Testis (tissue), 3 donors: Measurements from ENCODE around the gene ZNF281. TPM values are rescaled to one million over a fixed set of nuclear protein-coding genes. Genes with fewer than 3 reads are reported as not detected.

Experiments
- DNase-seq: peaks from one replicate; pipeline ENCODE4 v3.0.0-alpha.2; 2019
- H3K27ac ChIP-seq, 2 donors: fragments of 200-600 bp; sonication (generic); one replicate each; pipeline ENCODE4 v1.5.1; 2019
- H3K27me3 ChIP-seq: fragments of 200-600 bp; sonication (generic); one replicate; pipeline ENCODE4 v1.5.1; 2019
- H3K36me3 ChIP-seq: fragments of 200-600 bp; sonication (generic); one replicate; pipeline ENCODE4 v1.5.1; 2017; ENCODE audit warnings: low read depth; ENCODE audit errors: missing control alignments
- H3K4me1 ChIP-seq: fragments of 200-600 bp; sonication (generic); one replicate; pipeline ENCODE4 v1.5.1; 2019
- H3K4me3 ChIP-seq, 2 donors: fragments of 200-600 bp; sonication (generic); one replicate each; pipeline ENCODE4 v1.5.1; 2017 to 2019
- H3K9me3 ChIP-seq: fragments of 200-600 bp; sonication (generic); one replicate; pipeline ENCODE4 v1.5.1; 2017
- CTCF ChIP-seq, 3 experiments: fragments of 450-650 bp in 2 of 3; fragments of 200-600 bp in 1 of 3; sonication (generic) in 1 of 3; IDR thresholded peaks; one replicate each; pipeline ENCODE4 v1.5.1; 2016 to 2019; ENCODE audit warnings: antibody characterized with exemption in 3 of 3, mild to moderate bottlenecking in 2 of 3, moderate library complexity in 1 of 3
- POLR2A ChIP-seq: fragments of 450-650 bp; IDR thresholded peaks from one replicate; pipeline ENCODE4 v1.6.1; 2017; ENCODE audit warnings: antibody characterized with exemption, mild to moderate bottlenecking, moderate library complexity
- WGBS, 2 donors: methylation state at CpG; one replicate each; pipeline ENCODE4 v1.1.5; 2018; 5-methylcytosine and 5-hydroxymethylcytosine counted together
- intact Hi-C: fragments of 100-400 bp; cut with DNase I; formaldehyde crosslinking; loops from one replicate; pipeline ENCODE4 v1.15.1; 2023; ENCODE audit warnings: low total_unique reads
- polyA plus RNA-seq: library from polyadenylated mRNA; stranded (reverse); fragments of 350-450 nt; fragmentation: Illumina TruSeq; extraction: RNeasy Lipid Tissue Mini Kit (QIAGEN cat#74804); gene quantifications from one replicate; pipeline ENCODE4 v1.2.3, GENCODE V29; 2014; ENCODE audit warnings: low read depth, low replicate concordance; ENCODE audit not compliant: insufficient read depth
- total RNA-seq, 2 donors: library from RNA; depleted of rRNA; stranded (reverse); fragments of >200 nt; gene quantifications; one replicate each; pipeline ENCODE4 v1.2.3, GENCODE V29; 2016

Gene ZNF281
- total and polyA plus RNA-seq, 3 donors from 2014 or later: 17.5 to 21.7 (median 18.0) TPM

- no peak for DNase-seq
- no peak for TF ChIP-seq CTCF (IDR thresholded peaks at IDR 0.05)
- no peak overlapping the region for H3K4me3 ChIP-seq
Measured at GRCh38 chr1:200437556-200438203, 27.8 kb upstream of the ZNF281 start.

GRCh38 chr1:200437088-200437487 lies 27.3 kb upstream of the ZNF281 start:
- no peak overlapping the region for H3K27ac ChIP-seq
- H3K4me3 ChIP-seq: no peak overlapping the region
- no peaks in the 10 kb centered on the region for H3K36me3 ChIP-seq
- H3K4me1 ChIP-seq: no peaks in the 10 kb centered on the region
- H3K9me3 ChIP-seq: no peaks in the 10 kb centered on the region
- intact Hi-C loops: no loop called here
- no peak for TF ChIP-seq POLR2A
- TF ChIP-seq CTCF (IDR thresholded peaks at IDR 0.05): no peak
- no peak for DNase-seq
- no peaks in the 10 kb centered on the region for H3K27me3 ChIP-seq

More at GRCh38 chr1:200437556-200438203, 27.8 kb upstream of the ZNF281 start:
- H3K36me3 ChIP-seq: no peaks in the 10 kb centered on the region
- no peaks in the 10 kb centered on the region for H3K9me3 ChIP-seq
- intact Hi-C loops: no loop called here
- H3K4me1 ChIP-seq: no peaks in the 10 kb centered on the region
- H3K27me3 ChIP-seq: no peaks in the 10 kb centered on the region
- no peak overlapping the region for H3K27ac ChIP-seq
- WGBS, 2 donors: 50 to 58% methylated on average over 5 of the region's 5 CpGs

GRCh38 chr1:200436436-200436835 lies 26.6 kb upstream of the ZNF281 start:
- no peaks in the 10 kb centered on the region for H3K9me3 ChIP-seq
- no peaks in the 10 kb centered on the region for H3K36me3 ChIP-seq
- intact Hi-C loops: no loop called here

GRCh38 chr1:200435200-200435780 lies 25.5 kb upstream of the ZNF281 start:
- intact Hi-C loops: no loop called here
- no peak overlapping the region for H3K4me3 ChIP-seq
- TF ChIP-seq POLR2A (no peak), CTCF (IDR thresholded peaks at IDR 0.05) (no peak)
- no peaks in the 10 kb centered on the region for H3K27me3 ChIP-seq
- no peak for DNase-seq
- H3K9me3 ChIP-seq: no peaks in the 10 kb centered on the region
- no peak overlapping the region for H3K27ac ChIP-seq
- no peaks in the 10 kb centered on the region for H3K36me3 ChIP-seq
- no peaks in the 10 kb centered on the region for H3K4me1 ChIP-seq
- WGBS, 2 donors: 77 to 89% methylated on average over 8 of the region's 8 CpGs

More at GRCh38 chr1:200436436-200436835, 26.6 kb upstream of the ZNF281 start:
- no peak for DNase-seq
- Histone ChIP-seq H3K27me3 (no peaks in the 10 kb centered on the region), H3K4me3 (no peak overlapping the region), H3K27ac (no peak overlapping the region), H3K4me1 (no peaks in the 10 kb centered on the region)
- no peak for TF ChIP-seq CTCF (IDR thresholded peaks at IDR 0.05)
- no peak for TF ChIP-seq POLR2A

- H3K4me3 ChIP-seq: no peak overlapping the region
- no peaks in the 10 kb centered on the region for H3K36me3 ChIP-seq
- no peaks in the 10 kb centered on the region for H3K9me3 ChIP-seq
- H3K4me1 ChIP-seq: peaks cover 5% of the 10 kb centered on the region
- intact Hi-C loops: no loop called here
- TF ChIP-seq CTCF (IDR thresholded peaks at IDR 0.05) (no peak), POLR2A (no peak)
- H3K27me3 ChIP-seq: no peaks in the 10 kb centered on the region
- no peak for DNase-seq
- H3K27ac ChIP-seq: no peak overlapping the region
- 89 to 97% methylated on average over 1 of the region's 1 CpG for WGBS, 2 donors
Measured at GRCh38 chr1:200433586-200433985, 23.8 kb upstream of the ZNF281 start.
